ENCODE measurements around the gene ADAM19.

Gene ADAM19

GRCh38 chr5:157611571-157612476, 36.2 kb upstream of the ADAM19 start:
- no peak for DNase-seq (ENCODE audit: insufficient read length, low spot score)
- TF ChIP-seq SPI1 (IDR thresholded peaks at IDR 0.05; ENCODE audit: low read depth, low read length) (peak; percentile 99), POLR2A (IDR thresholded peaks at IDR 0.05; ENCODE audit: low read depth, low read length) (no peak), POU2F2 (IDR thresholded peaks at IDR 0.05; ENCODE audit: low read depth, low read length) (no peak), PAX5 (IDR thresholded peaks at IDR 0.05; ENCODE audit: insufficient read depth, low read length, severe bottlenecking) (no peak), POLR2AphosphoS5 (IDR thresholded peaks at IDR 0.05; ENCODE audit: low read depth, low read length) (no peak), TAF1 (IDR thresholded peaks at IDR 0.05; ENCODE audit: low read depth, low read length) (no peak)
- peak; percentile 41 for FAIRE-seq

- TF ChIP-seq POU2F2 (IDR thresholded peaks at IDR 0.05; ENCODE audit: low read depth, low read length) (no peak), POLR2AphosphoS5 (IDR thresholded peaks at IDR 0.05; ENCODE audit: low read depth, low read length) (no peak), SPI1 (IDR thresholded peaks at IDR 0.05; ENCODE audit: low read depth, low read length) (no peak), PAX5 (IDR thresholded peaks at IDR 0.05; ENCODE audit: insufficient read depth, low read length, severe bottlenecking) (no peak), POLR2A (IDR thresholded peaks at IDR 0.05; ENCODE audit: low read depth, low read length) (no peak), TAF1 (IDR thresholded peaks at IDR 0.05; ENCODE audit: low read depth, low read length) (no peak)
- FAIRE-seq: no peak
- no peak for DNase-seq (ENCODE audit: insufficient read length, low spot score)
Observed at GRCh38 chr5:157610990-157611389, 35.4 kb upstream of the ADAM19 start.

- FAIRE-seq (no peak), DNase-seq (ENCODE audit: insufficient read length, low spot score) (no peak)
Observed at GRCh38 chr5:157608972-157609565, 33.5 kb upstream of the ADAM19 start.

GRCh38 chr5:157607371-157608161, 32.0 kb upstream of the ADAM19 start:
- DNase-seq (ENCODE audit: insufficient read length, low spot score) (no peak), FAIRE-seq (peak; percentile 41)
- TF ChIP-seq POLR2A (IDR thresholded peaks at IDR 0.05; ENCODE audit: low read depth, low read length) (no peak), TAF1 (IDR thresholded peaks at IDR 0.05; ENCODE audit: low read depth, low read length) (no peak), SPI1 (IDR thresholded peaks at IDR 0.05; ENCODE audit: low read depth, low read length) (no peak), PAX5 (IDR thresholded peaks at IDR 0.05; ENCODE audit: insufficient read depth, low read length, severe bottlenecking) (no peak), POU2F2 (IDR thresholded peaks at IDR 0.05; ENCODE audit: low read depth, low read length) (no peak), POLR2AphosphoS5 (IDR thresholded peaks at IDR 0.05; ENCODE audit: low read depth, low read length) (no peak)

More at GRCh38 chr5:157608972-157609565, 33.5 kb upstream of the ADAM19 start:
- TF ChIP-seq PAX5 (IDR thresholded peaks at IDR 0.05; ENCODE audit: insufficient read depth, low read length, severe bottlenecking) (no peak), SPI1 (IDR thresholded peaks at IDR 0.05; ENCODE audit: low read depth, low read length) (no peak), POU2F2 (IDR thresholded peaks at IDR 0.05; ENCODE audit: low read depth, low read length) (no peak), POLR2AphosphoS5 (IDR thresholded peaks at IDR 0.05; ENCODE audit: low read depth, low read length) (no peak), POLR2A (IDR thresholded peaks at IDR 0.05; ENCODE audit: low read depth, low read length) (no peak), TAF1 (IDR thresholded peaks at IDR 0.05; ENCODE audit: low read depth, low read length) (no peak)

GRCh38 chr5:157606046-157606445, 30.5 kb upstream of the ADAM19 start:
- FAIRE-seq (no peak), DNase-seq (ENCODE audit: insufficient read length, low spot score) (no peak)
- no peak for TF ChIP-seq PAX5 (IDR thresholded peaks at IDR 0.05; ENCODE audit: insufficient read depth, low read length, severe bottlenecking)
- TF ChIP-seq POLR2AphosphoS5 (IDR thresholded peaks at IDR 0.05; ENCODE audit: low read depth, low read length): no peak
- TF ChIP-seq POLR2A (IDR thresholded peaks at IDR 0.05; ENCODE audit: low read depth, low read length): no peak
- TF ChIP-seq POU2F2 (IDR thresholded peaks at IDR 0.05; ENCODE audit: low read depth, low read length): no peak
- TF ChIP-seq TAF1 (IDR thresholded peaks at IDR 0.05; ENCODE audit: low read depth, low read length): no peak
- TF ChIP-seq SPI1 (IDR thresholded peaks at IDR 0.05; ENCODE audit: low read depth, low read length): no peak

- TF ChIP-seq PAX5 (IDR thresholded peaks at IDR 0.05; ENCODE audit: insufficient read depth, low read length, severe bottlenecking): no peak
- TF ChIP-seq TAF1 (IDR thresholded peaks at IDR 0.05; ENCODE audit: low read depth, low read length): no peak
- no peak for TF ChIP-seq POLR2A (IDR thresholded peaks at IDR 0.05; ENCODE audit: low read depth, low read length)
- TF ChIP-seq POLR2AphosphoS5 (IDR thresholded peaks at IDR 0.05; ENCODE audit: low read depth, low read length): no peak
- TF ChIP-seq POU2F2 (IDR thresholded peaks at IDR 0.05; ENCODE audit: low read depth, low read length): peak; percentile 84
- TF ChIP-seq SPI1 (IDR thresholded peaks at IDR 0.05; ENCODE audit: low read depth, low read length): peak; percentile 56
- no peak for DNase-seq (ENCODE audit: insufficient read length, low spot score)
- peak; percentile 95 for FAIRE-seq
Observed at GRCh38 chr5:157603333-157604190, 28.0 kb upstream of the ADAM19 start.

GRCh38 chr5:157602505-157602904, 26.9 kb upstream of the ADAM19 start:
- peak; percentile 97 for FAIRE-seq
- DNase-seq (ENCODE audit: insufficient read length, low spot score): no peak
- peak; percentile 98 for TF ChIP-seq SPI1 (IDR thresholded peaks at IDR 0.05; ENCODE audit: low read depth, low read length)
- TF ChIP-seq POLR2A (IDR thresholded peaks at IDR 0.05; ENCODE audit: low read depth, low read length): no peak
- peak; percentile 51 for TF ChIP-seq PAX5 (IDR thresholded peaks at IDR 0.05; ENCODE audit: insufficient read depth, low read length, severe bottlenecking)

GRCh38 chr5:157600252-157600651, 24.7 kb upstream of the ADAM19 start:
- peak; percentile 85 for FAIRE-seq

More at GRCh38 chr5:157600252-157600651, 24.7 kb upstream of the ADAM19 start:
- no peak for DNase-seq (ENCODE audit: insufficient read length, low spot score)
- TF ChIP-seq SPI1 (IDR thresholded peaks at IDR 0.05; ENCODE audit: low read depth, low read length): no peak
- TF ChIP-seq POLR2A (IDR thresholded peaks at IDR 0.05; ENCODE audit: low read depth, low read length): no peak
- no peak for TF ChIP-seq POLR2AphosphoS5 (IDR thresholded peaks at IDR 0.05; ENCODE audit: low read depth, low read length)
- TF ChIP-seq TAF1 (IDR thresholded peaks at IDR 0.05; ENCODE audit: low read depth, low read length): no peak
- no peak for TF ChIP-seq POU2F2 (IDR thresholded peaks at IDR 0.05; ENCODE audit: low read depth, low read length)
- no peak for TF ChIP-seq PAX5 (IDR thresholded peaks at IDR 0.05; ENCODE audit: insufficient read depth, low read length, severe bottlenecking)

All from GM12891 (cell line).